Measurements from ENCODE around the gene ARHGAP42.
A peak's percentile ranks its signal among the peaks of the same experiment; 100 is the strongest.

Gene ARHGAP42

GRCh38 chr11:101014600-101015285, 327.7 kb downstream of the ARHGAP42 start:
- H3K4me3 ChIP-seq (ENCODE audit: low read depth, low read length) = peak overlapping the region; percentile 6; the same call in 1 of the 2 replicates
- TF ChIP-seq, protein P1, sequence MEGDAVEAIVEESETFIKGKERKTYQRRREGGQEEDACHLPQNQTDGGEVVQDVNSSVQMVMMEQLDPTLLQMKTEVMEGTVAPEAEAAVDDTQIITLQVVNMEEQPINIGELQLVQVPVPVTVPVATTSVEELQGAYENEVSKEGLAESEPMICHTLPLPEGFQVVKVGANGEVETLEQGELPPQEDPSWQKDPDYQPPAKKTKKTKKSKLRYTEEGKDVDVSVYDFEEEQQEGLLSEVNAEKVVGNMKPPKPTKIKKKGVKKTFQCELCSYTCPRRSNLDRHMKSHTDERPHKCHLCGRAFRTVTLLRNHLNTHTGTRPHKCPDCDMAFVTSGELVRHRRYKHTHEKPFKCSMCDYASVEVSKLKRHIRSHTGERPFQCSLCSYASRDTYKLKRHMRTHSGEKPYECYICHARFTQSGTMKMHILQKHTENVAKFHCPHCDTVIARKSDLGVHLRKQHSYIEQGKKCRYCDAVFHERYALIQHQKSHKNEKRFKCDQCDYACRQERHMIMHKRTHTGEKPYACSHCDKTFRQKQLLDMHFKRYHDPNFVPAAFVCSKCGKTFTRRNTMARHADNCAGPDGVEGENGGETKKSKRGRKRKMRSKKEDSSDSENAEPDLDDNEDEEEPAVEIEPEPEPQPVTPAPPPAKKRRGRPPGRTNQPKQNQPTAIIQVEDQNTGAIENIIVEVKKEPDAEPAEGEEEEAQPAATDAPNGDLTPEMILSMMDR (IDR thresholded peaks at IDR 0.05; ENCODE audit: low read depth, low read length) = no peak

GRCh38 chr11:101019870-101020269, 332.8 kb downstream of the ARHGAP42 start:
- TF ChIP-seq, protein P1 (IDR thresholded peaks at IDR 0.05; ENCODE audit: low read depth, low read length) = no peak

DNA sequence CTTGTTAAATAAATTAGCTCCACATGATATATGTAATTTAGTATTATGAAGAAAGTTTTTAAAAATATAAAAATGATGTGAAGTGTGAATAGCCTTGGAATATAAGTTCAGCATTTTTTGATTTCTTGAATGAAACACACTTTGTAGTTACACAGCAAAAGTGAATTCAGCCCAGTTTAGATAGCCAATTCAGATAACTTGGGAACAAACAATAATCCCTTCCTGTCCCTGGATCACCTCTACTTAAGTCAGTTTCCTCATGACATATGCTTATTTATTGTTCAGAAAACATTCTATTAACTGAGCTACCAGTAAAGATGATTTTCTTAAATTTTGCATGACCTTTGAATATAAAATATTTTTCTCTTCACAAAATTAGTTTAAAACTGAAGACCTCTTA, 335.2 kb downstream of the ARHGAP42 start:
- TF ChIP-seq, protein P1 (IDR thresholded peaks at IDR 0.05; ENCODE audit: low read depth, low read length) = no peak
- no peak overlapping the region for H3K4me3 ChIP-seq (ENCODE audit: low read depth, low read length)

More at GRCh38 chr11:101019870-101020269, 332.8 kb downstream of the ARHGAP42 start:
- H3K4me3 ChIP-seq (ENCODE audit: low read depth, low read length) = no peak overlapping the region

DNA sequence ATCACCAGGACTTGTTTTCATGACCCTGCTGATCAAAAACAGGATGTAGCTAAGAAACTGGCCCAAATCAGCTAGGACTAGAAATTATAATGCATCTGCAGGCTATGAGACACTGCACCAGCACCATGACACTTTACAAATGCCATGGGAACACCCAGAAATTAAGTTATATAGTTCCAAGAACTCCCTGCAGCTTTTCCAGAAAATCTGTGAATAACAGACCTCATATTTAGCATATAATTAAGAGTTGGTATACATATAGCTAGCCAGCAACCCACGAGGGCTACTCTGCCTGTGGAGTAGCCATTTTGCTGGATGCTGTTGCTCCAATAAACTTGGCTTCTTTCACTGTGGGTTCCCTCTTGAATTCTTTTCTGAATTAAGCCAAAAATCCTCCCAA, 341.6 kb downstream of the ARHGAP42 start:
- no peak overlapping the region for H3K4me3 ChIP-seq (ENCODE audit: low read depth, low read length)
- TF ChIP-seq, protein P1 (IDR thresholded peaks at IDR 0.05; ENCODE audit: low read depth, low read length) = no peak

- no peak overlapping the region for H3K4me3 ChIP-seq (ENCODE audit: low read depth, low read length)
- TF ChIP-seq, protein P1 (IDR thresholded peaks at IDR 0.05; ENCODE audit: low read depth, low read length) = no peak
Observed at GRCh38 chr11:101030015-101030414, 342.9 kb downstream of the ARHGAP42 start.

GRCh38 chr11:101030692-101031091, 343.6 kb downstream of the ARHGAP42 start:
- TF ChIP-seq, protein P1 (IDR thresholded peaks at IDR 0.05; ENCODE audit: low read depth, low read length) = no peak

GRCh38 chr11:101031713-101032112, 344.6 kb downstream of the ARHGAP42 start:
- no peak overlapping the region for H3K4me3 ChIP-seq (ENCODE audit: low read depth, low read length)
- TF ChIP-seq, protein P1 (IDR thresholded peaks at IDR 0.05; ENCODE audit: low read depth, low read length) = no peak

More at GRCh38 chr11:101030692-101031091, 343.6 kb downstream of the ARHGAP42 start:
- no peak overlapping the region for H3K4me3 ChIP-seq (ENCODE audit: low read depth, low read length)

Data from WI38 (cell line).